ENCODE results near the gene FOXC2. TPM values are rescaled to one million over a fixed set of nuclear protein-coding genes. Genes with fewer than 3 reads are reported as not detected.

Gene FOXC2
- total and polyA plus RNA-seq, 9 of the 15 experiments (the other 6 are each of a cell fraction or from before 2014, with no cell fraction given): 0.01 to 0.11 (median 0.10) TPM; not detected in 5

DNA sequence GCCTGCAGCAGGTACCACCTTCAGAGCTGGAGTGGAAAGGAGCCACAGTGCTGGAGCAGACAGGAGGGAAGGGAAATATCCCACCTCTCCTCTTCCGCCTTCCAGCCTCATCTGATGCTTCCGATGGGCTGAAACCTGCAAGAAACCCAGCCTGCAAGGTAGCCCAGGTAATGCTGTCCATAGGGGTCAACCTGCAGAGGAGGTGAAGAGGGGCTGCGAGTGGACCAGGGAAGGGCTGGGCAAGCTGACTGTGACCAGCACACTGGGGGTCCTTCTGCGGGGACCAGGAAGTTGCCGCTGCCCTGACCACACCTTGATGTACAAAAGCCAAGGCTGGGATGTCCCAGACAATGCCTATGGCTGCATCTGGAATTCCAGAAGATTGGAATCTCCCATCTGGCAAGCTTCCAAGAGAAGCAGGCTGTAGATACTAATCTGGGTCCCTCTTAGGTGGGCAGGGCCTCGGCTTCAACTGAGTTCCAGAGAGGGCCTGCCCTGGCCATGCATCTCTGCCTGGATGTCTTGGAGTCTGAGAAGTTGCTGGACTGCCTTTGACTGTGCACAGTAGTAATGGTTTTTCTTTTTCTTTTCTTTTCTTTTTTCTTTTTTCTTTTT lies 17.5 kb downstream of the FOXC2 start (continued):
- TF ChIP-seq, protein P1, sequence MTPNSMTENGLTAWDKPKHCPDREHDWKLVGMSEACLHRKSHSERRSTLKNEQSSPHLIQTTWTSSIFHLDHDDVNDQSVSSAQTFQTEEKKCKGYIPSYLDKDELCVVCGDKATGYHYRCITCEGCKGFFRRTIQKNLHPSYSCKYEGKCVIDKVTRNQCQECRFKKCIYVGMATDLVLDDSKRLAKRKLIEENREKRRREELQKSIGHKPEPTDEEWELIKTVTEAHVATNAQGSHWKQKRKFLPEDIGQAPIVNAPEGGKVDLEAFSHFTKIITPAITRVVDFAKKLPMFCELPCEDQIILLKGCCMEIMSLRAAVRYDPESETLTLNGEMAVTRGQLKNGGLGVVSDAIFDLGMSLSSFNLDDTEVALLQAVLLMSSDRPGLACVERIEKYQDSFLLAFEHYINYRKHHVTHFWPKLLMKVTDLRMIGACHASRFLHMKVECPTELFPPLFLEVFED (CRISPR knock-in tag; conservative IDR thresholded peaks at IDR 0.05): no peak
- TF ChIP-seq, protein P2, sequence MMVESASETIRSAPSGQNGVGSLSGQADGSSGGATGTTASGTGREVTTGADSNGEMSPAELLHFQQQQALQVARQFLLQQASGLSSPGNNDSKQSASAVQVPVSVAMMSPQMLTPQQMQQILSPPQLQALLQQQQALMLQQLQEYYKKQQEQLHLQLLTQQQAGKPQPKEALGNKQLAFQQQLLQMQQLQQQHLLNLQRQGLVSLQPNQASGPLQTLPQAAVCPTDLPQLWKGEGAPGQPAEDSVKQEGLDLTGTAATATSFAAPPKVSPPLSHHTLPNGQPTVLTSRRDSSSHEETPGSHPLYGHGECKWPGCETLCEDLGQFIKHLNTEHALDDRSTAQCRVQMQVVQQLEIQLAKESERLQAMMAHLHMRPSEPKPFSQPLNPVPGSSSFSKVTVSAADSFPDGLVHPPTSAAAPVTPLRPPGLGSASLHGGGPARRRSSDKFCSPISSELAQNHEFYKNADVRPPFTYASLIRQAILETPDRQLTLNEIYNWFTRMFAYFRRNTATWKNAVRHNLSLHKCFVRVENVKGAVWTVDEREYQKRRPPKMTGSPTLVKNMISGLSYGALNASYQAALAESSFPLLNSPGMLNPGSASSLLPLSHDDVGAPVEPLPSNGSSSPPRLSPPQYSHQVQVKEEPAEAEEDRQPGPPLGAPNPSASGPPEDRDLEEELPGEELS (CRISPR knock-in tag; IDR thresholded peaks at IDR 0.05; ENCODE audit: borderline replicate concordance): no peak
- TF ChIP-seq SMAD2 (IDR thresholded peaks at IDR 0.05; ENCODE audit: low read depth, low read length): no peak

DNA sequence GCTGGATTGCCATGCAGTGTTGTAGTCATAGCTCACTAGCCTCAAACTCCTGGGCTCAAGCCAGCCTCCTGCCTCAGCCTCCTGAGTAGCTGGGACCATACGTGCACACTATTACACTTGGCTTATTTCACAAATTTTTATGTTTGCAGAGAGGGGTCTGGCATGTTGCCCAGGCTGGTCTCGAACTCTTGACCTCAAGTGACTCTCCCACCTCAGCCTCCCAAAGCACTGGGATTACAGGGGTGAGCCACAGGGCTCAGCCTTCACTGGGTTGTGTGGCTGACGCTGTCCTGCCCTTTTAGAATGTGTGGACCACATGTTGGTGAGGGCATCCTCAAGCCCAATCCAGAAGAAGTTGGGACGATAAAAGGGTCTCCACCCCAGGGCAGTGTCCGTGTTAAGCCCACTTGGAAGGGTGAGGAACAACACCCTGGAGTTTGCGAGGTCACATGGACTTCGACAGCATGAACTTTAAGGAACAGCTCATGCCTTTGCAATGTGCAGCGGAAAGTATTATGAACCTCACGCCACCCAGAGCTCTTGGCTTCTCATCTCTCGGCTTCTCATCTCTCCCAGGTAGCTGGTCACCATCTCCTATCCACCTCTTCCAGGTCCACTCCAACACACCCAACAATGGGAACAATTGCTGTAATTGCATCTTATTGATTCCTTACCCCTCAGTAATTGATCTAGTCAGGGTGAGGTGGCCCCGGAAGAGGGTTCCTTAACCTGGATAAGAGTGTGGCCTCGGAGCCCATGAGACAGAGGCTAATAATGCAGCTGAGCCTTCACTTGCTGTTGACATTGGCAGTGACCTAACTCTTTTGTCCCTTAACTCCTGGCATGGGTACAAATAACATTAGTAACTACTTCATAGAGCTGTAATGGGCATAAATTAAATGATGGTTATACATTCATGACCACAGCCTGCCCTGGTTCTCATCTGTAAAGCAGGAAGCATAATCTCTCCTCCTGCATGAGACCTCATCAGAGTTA lies 18.4 kb downstream of the FOXC2 start:
- no TSS peak for BruUV-seq (replicated peaks)
- Histone ChIP-seq H4K20me1 (replicated peaks; ENCODE audit: control insufficient read depth, insufficient read depth, low read length) (0 out of 2 replicates have a peak, but pooled peaks cover 4% of the 10 kb centered on the region), H3K79me2 (ENCODE audit: control insufficient read depth, insufficient read depth, low read length) (no peaks in the 10 kb centered on the region), H3K4me3 (no peak overlapping the region), H3K4me2 (ENCODE audit: insufficient read depth, low read length) (no peak overlapping the region), H3K9me3 (replicated peaks; ENCODE audit: control insufficient read depth, insufficient read depth, low read depth, low read length) (no peaks in the 10 kb centered on the region), H3K9me1 (ENCODE audit: control insufficient read depth, insufficient read depth, low read length) (no peaks in the 10 kb centered on the region), H3K27me3 (ENCODE audit: control insufficient read depth in 2 of 2, insufficient read depth in 2 of 2, low read length in 2 of 2) (peaks cover 15 to 20% of the 10 kb centered on the region in 2 experiments; a peak in 4 of 5 replicates), H3K4me1 (replicated peaks in 1 of 2; ENCODE audit: control insufficient read depth in 2 of 2, insufficient read depth in 2 of 2, low read length in 2 of 2) (no peaks in the 10 kb centered on the region), H2AFZ (ENCODE audit: low read depth, low read length) (no peak overlapping the region), H3K9ac (ENCODE audit: insufficient read depth in 1 of 2, low read depth in 2 of 2, low read length in 2 of 2) (no peak overlapping the region), H3K36me3 (ENCODE audit: control insufficient read depth, insufficient read depth, low read length) (no peaks in the 10 kb centered on the region), H3K27ac (ENCODE audit: extremely low read depth, low read depth, low read length) (no peak overlapping the region)
- in situ Hi-C loops (cut with MboI) (no loop called here), intact Hi-C loops (cut with micrococcal nuclease) (no loop called here)
- WGBS (ENCODE audit: insufficient coverage, low coverage, missing lambda C conversion rate): 0% methylated on average over 12 of the region's 12 CpGs
- DNase-seq (ENCODE audit: extremely low read depth in 1 of 4, low spot score in 3 of 4) (no peak), ATAC-seq (no peak), FAIRE-seq (no peak)
- POLR2A ChIA-PET: interaction anchor here (0.6 to 1.0 kb wide), 3 partner anchors 9 to 461 kb away, joined by 3 read pairs; no protein-coding TSS in a partner anchor
- CTCF ChIA-PET (ENCODE audit: low intra/inter-chr PET ratio): no interaction called here
- TF ChIP-seq, protein P3, sequence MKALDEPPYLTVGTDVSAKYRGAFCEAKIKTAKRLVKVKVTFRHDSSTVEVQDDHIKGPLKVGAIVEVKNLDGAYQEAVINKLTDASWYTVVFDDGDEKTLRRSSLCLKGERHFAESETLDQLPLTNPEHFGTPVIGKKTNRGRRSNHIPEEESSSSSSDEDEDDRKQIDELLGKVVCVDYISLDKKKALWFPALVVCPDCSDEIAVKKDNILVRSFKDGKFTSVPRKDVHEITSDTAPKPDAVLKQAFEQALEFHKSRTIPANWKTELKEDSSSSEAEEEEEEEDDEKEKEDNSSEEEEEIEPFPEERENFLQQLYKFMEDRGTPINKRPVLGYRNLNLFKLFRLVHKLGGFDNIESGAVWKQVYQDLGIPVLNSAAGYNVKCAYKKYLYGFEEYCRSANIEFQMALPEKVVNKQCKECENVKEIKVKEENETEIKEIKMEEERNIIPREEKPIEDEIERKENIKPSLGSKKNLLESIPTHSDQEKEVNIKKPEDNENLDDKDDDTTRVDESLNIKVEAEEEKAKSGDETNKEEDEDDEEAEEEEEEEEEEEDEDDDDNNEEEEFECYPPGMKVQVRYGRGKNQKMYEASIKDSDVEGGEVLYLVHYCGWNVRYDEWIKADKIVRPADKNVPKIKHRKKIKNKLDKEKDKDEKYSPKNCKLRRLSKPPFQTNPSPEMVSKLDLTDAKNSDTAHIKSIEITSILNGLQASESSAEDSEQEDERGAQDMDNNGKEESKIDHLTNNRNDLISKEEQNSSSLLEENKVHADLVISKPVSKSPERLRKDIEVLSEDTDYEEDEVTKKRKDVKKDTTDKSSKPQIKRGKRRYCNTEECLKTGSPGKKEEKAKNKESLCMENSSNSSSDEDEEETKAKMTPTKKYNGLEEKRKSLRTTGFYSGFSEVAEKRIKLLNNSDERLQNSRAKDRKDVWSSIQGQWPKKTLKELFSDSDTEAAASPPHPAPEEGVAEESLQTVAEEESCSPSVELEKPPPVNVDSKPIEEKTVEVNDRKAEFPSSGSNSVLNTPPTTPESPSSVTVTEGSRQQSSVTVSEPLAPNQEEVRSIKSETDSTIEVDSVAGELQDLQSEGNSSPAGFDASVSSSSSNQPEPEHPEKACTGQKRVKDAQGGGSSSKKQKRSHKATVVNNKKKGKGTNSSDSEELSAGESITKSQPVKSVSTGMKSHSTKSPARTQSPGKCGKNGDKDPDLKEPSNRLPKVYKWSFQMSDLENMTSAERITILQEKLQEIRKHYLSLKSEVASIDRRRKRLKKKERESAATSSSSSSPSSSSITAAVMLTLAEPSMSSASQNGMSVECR (CRISPR knock-in tag; IDR thresholded peaks at IDR 0.05): no peak
- TF ChIP-seq RBM25 (IDR thresholded peaks at IDR 0.05; ENCODE audit: low read depth, low read length, severe bottlenecking): no peak
- TF ChIP-seq, protein P4, sequence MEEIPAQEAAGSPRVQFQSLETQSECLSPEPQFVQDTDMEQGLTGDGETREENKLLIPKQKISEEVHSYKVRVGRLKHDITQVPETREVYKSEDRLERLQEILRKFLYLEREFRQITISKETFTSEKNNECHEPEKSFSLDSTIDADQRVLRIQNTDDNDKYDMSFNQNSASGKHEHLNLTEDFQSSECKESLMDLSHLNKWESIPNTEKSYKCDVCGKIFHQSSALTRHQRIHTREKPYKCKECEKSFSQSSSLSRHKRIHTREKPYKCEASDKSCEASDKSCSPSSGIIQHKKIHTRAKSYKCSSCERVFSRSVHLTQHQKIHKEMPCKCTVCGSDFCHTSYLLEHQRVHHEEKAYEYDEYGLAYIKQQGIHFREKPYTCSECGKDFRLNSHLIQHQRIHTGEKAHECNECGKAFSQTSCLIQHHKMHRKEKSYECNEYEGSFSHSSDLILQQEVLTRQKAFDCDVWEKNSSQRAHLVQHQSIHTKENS (CRISPR knock-in tag; IDR thresholded peaks at IDR 0.05): no peak
